GM18507 (cell line): ENCODE results near the gene ZFYVE9.
"Not testable (repeated sequence)": the region's sequence is repeated elsewhere in the genome, so short reads cannot be mapped to it uniquely, and the experiment has no call there.

Experiments used
- DNase-seq: peaks from one replicate; pipeline ENCODE4 v3.0.0; 2011; ENCODE audit warnings: low read depth; ENCODE audit not compliant: insufficient read length; ENCODE audit errors: extremely low spot score
- FAIRE-seq: peaks from 2 replicates; lab custom pipeline; 2011; peaks lifted over from hg19 to GRCh38; lab: Jason Lieb, UNC

Gene ZFYVE9

GRCh38 chr1:52142220-52143183 is 613 bp downstream of the ZFYVE9 start:
- DNase-seq (peak; percentile 7), FAIRE-seq (no peak)

GRCh38 chr1:52145137-52145536 is 3.2 kb downstream of the ZFYVE9 start:
- DNase-seq, result no peak
- no peak for FAIRE-seq

- FAIRE-seq, DNase-seq: not testable (repeated sequence)
These were observed 8.6 kb downstream of the ZFYVE9 start for GRCh38 chr1:52150445-52150844.

- FAIRE-seq (no peak), DNase-seq (no peak)
These were observed 9.1 kb downstream of the ZFYVE9 start for GRCh38 chr1:52150946-52151345.

- DNase-seq (no peak), FAIRE-seq (no peak)
These were observed 10.7 kb downstream of the ZFYVE9 start for GRCh38 chr1:52152572-52152971.

- no peak for DNase-seq
- FAIRE-seq, result no peak
These were observed 11.1 kb downstream of the ZFYVE9 start for GRCh38 chr1:52153010-52153409.

- DNase-seq, result no peak
- no peak for FAIRE-seq
These were observed 12.0 kb downstream of the ZFYVE9 start for GRCh38 chr1:52153898-52154297.

GRCh38 chr1:52156460-52156859 is 14.6 kb downstream of the ZFYVE9 start:
- FAIRE-seq (no peak), DNase-seq (no peak)

- no peak for FAIRE-seq
- DNase-seq, result no peak
These were observed 15.7 kb downstream of the ZFYVE9 start for GRCh38 chr1:52157582-52157981.

- FAIRE-seq (no peak), DNase-seq (no peak)
These were observed 16.3 kb downstream of the ZFYVE9 start for GRCh38 chr1:52158218-52158617.

GRCh38 chr1:52159033-52159789 is 17.3 kb downstream of the ZFYVE9 start:
- FAIRE-seq, result no peak
- no peak for DNase-seq

- DNase-seq (no peak), FAIRE-seq (no peak)
These were observed 21.1 kb downstream of the ZFYVE9 start for GRCh38 chr1:52162947-52163346.

GRCh38 chr1:52164604-52165003 is 22.7 kb downstream of the ZFYVE9 start:
- FAIRE-seq (no peak), DNase-seq (no peak)

GRCh38 chr1:52166996-52167753 is 25.3 kb downstream of the ZFYVE9 start:
- DNase-seq (no peak), FAIRE-seq (no peak)

- FAIRE-seq (no peak), DNase-seq (no peak)
These were observed 26.6 kb downstream of the ZFYVE9 start for GRCh38 chr1:52168373-52169080.

- not testable (repeated sequence) for DNase-seq, FAIRE-seq
These were observed 29.3 kb downstream of the ZFYVE9 start for GRCh38 chr1:52171149-52171548.

GRCh38 chr1:52179073-52179472 is 37.2 kb downstream of the ZFYVE9 start:
- FAIRE-seq (no peak), DNase-seq (no peak)

- no peak for DNase-seq
- no peak for FAIRE-seq
These were observed 38.3 kb downstream of the ZFYVE9 start for GRCh38 chr1:52180176-52180575.

- DNase-seq, FAIRE-seq: not testable (repeated sequence)
These were observed 39.9 kb downstream of the ZFYVE9 start for GRCh38 chr1:52181759-52182158.
